Measurements from ENCODE around the gene BTN3A1. TPM values are rescaled to one million over a fixed set of nuclear protein-coding genes. Genes with fewer than 3 reads are reported as not detected.

BTN3A1 gene
- total RNA-seq, 1 donor: 51.2 TPM

DNA sequence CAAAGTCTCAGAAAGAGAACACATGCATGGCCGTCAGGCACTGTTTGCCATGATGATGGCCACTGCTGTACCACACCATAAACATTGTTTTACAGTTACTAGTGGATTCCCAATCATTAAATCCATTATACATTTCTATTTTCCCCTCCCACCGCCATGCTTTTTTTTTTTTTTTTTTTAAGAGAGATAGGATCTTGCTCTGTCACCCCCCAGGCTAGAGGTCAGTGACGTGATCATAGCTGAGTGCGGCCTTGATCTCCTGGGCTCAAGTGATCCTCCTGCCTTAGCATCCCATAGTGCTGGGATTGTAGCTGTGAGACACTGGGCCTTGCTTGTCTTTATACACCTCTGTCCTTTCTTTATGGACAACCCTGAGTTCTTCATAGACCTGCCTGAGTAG lies 33.9 kb downstream of the BTN3A1 start:
- no peaks in the 10 kb centered on the region for H3K9me3 ChIP-seq (ENCODE audit: low read depth, low read length)

DNA sequence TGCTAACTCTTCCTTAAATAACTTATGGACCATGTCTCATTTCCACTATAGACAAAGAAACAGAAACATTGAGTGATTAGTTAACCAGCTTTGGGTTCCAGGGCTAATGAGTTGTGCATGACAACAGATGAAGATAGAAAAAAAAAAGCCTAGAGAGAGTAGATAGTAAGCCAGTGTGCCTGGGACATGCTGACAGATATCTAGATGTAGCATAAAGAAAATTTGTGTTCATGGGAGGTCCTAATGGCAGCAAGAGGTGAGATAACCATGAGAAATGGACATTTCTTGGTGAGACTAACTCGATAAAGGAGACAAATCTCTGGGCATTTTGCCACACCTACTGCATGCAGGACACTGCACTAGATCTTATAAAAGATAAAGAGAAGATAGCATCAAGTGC lies 35.5 kb downstream of the BTN3A1 start:
- Histone ChIP-seq H3K27me3 (ENCODE audit: insufficient read depth, low read length) (no peaks in the 10 kb centered on the region), H3K9me3 (ENCODE audit: low read depth, low read length) (no peaks in the 10 kb centered on the region), H3K4me1 (ENCODE audit: insufficient read depth, low read length) (peaks cover 21% of the 10 kb centered on the region), H3K4me3 (ENCODE audit: low read length) (no peak overlapping the region)

More for the DNA sequence above, 33.9 kb downstream of the BTN3A1 start:
- no peak overlapping the region for H3K4me3 ChIP-seq (ENCODE audit: low read length)
- H3K4me1 ChIP-seq (ENCODE audit: insufficient read depth, low read length): peaks cover 9% of the 10 kb centered on the region
- H3K27me3 ChIP-seq (ENCODE audit: insufficient read depth, low read length): no peaks in the 10 kb centered on the region

DNA sequence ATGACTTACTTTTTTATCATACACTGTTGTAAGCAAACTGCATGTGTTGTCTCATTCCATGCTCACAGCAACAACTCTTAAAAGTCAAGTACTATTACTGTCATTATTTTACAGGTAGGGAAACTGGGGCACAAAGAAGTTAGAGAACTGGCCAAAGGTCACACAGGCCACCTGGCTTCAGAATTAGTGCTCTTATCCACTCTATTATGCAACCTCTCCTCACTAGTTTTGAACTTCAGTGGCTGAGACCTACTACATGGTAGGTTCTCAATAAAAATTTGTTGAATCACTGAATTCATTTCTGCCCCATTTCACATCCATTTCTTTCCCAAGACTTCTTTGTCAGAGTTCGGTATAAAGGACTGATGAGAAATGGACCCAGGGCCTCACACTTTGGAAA lies 35.9 kb downstream of the BTN3A1 start:
- Histone ChIP-seq H3K4me1 (ENCODE audit: insufficient read depth, low read length) (peaks cover 21% of the 10 kb centered on the region), H3K4me3 (ENCODE audit: low read length) (no peak overlapping the region), H3K9me3 (ENCODE audit: low read depth, low read length) (no peaks in the 10 kb centered on the region)

DNA sequence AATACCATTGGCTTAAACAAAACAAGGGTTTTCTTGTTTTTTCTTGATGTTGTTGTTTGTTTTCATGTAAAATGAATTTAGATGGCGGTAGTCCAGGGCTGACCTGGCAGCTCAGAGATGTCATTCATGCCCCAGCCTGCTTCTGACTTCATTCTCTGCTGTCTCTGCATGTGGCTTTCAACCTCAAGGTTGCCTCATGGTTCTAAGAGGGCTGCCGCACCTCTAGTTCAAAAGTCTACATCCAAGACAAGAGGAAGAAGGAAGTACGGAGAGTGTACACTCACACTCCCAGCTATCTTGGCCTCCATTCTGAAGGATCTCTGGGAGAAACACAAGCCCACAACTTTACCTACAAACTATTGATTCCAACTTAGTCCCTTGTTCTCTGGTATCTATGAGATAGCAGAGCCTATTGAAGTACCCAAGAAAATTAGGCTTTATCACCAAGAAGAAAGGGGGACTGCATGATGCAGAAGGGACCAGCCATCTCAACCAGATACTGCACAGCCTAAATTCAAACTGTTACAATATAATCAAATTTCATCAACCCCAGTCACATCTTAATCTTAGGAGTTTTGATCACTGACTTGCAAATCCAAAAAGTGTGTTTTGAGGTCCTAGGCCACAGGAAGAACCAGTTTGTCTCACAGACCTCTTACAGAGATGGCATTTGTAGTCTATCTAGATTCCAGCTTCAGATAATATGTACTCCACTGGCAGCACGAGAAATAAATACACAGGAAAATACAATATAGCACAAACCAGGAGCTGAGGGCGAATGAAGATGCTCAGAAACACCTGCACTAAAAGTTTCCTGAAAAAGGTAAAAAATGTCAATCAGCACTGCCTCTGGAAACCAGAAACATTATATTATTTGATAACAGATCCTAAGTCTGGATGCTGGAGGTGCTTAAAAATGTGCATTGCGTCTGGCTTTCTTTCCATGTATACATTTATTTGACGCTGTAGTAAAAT lies 37.4 kb downstream of the BTN3A1 start:
- peak overlapping the region; percentile 69 for H3K4me3 ChIP-seq (ENCODE audit: low read length)
- H3K4me1 ChIP-seq (ENCODE audit: insufficient read depth, low read length): peaks cover 21% of the 10 kb centered on the region
- no peaks in the 10 kb centered on the region for H3K27me3 ChIP-seq (ENCODE audit: insufficient read depth, low read length)
- H3K9me3 ChIP-seq (ENCODE audit: low read depth, low read length): no peaks in the 10 kb centered on the region

More for the DNA sequence above, 35.9 kb downstream of the BTN3A1 start:
- no peaks in the 10 kb centered on the region for H3K27me3 ChIP-seq (ENCODE audit: insufficient read depth, low read length)

DNA sequence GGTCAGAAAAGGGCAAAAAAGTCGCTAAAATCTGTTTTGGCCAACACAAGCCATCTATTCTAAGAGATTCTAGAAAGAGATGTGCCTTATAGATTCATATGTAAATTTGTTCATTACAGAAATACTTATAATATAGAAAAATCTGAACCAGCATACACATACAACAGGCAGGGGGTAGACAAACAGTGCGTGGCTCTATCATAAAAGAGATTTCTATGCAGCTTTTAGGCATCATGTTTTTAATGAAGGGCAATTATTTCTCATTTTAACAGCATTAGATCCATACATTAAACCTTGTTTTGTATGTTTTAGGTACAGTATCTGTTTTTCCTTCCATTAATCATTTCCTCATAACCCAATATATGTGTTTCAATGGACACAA lies 38.9 kb downstream of the BTN3A1 start:
- H3K27me3 ChIP-seq (ENCODE audit: insufficient read depth, low read length): no peaks in the 10 kb centered on the region
- H3K4me3 ChIP-seq (ENCODE audit: low read length): peak overlapping the region; percentile 69
- H3K9me3 ChIP-seq (ENCODE audit: low read depth, low read length): no peaks in the 10 kb centered on the region
- H3K4me1 ChIP-seq (ENCODE audit: insufficient read depth, low read length): peaks cover 31% of the 10 kb centered on the region

DNA sequence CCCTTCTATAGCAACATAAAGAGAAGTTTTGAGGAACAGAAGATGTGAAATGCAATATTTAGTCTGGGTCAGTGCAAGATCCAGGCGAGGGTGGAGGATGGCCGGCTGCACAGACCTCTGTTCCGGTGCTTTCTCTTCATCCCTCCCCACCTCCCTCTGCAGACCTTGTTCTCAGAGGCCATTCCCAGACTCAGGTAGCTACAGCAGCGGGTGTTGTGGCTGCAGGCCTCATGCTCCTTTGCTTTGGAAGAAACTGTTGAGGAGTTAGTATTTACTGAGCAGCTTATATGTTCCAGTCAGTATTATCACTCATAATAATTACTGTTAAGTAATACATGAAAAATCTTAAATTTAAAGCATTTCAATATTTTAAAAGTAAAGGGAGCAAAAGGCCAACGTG lies 39.9 kb downstream of the BTN3A1 start:
- Histone ChIP-seq H3K27me3 (ENCODE audit: insufficient read depth, low read length) (no peaks in the 10 kb centered on the region), H3K4me3 (ENCODE audit: low read length) (peak overlapping the region; percentile 69), H3K9me3 (ENCODE audit: low read depth, low read length) (no peaks in the 10 kb centered on the region), H3K4me1 (ENCODE audit: insufficient read depth, low read length) (peaks cover 32% of the 10 kb centered on the region)

DNA sequence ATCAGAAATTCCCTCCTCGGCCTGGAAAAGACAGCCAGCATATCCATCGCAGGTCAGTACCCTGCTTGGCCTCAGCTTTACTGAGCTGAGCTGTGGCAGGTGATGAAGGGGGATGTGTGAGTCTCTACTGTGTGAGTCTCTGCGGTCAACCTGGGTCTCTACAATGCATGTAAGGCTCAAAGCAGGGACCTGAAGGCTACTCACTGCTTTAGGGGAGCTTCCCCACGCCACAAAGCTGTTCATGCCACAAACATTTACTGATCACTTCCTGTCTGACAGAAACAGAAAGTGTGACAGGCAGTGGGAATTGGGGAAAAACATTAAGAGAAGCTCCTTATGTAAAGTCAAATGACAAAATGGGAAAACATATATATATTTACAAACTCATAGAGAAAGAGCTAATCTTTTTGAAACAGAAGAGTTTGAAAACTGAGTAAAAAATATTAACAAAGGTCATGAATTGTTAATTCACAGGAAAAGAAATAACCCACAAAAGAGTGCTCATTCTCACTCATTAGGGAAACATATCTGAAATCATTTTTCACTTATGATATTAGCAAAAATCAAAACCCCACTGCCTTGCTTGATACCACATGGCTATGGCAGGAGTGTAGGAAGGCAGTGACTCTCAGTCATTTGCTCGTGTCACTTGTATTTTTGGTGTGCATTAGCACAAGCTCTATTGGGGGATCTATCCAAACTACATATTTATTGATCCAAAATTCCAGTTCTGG lies 44.0 kb downstream of the BTN3A1 start:
- H3K27me3 ChIP-seq (ENCODE audit: insufficient read depth, low read length): no peaks in the 10 kb centered on the region
- no peak overlapping the region for H3K4me3 ChIP-seq (ENCODE audit: low read length)
- H3K9me3 ChIP-seq (ENCODE audit: low read depth, low read length): no peaks in the 10 kb centered on the region
- peaks cover 23% of the 10 kb centered on the region for H3K4me1 ChIP-seq (ENCODE audit: insufficient read depth, low read length)

DNA sequence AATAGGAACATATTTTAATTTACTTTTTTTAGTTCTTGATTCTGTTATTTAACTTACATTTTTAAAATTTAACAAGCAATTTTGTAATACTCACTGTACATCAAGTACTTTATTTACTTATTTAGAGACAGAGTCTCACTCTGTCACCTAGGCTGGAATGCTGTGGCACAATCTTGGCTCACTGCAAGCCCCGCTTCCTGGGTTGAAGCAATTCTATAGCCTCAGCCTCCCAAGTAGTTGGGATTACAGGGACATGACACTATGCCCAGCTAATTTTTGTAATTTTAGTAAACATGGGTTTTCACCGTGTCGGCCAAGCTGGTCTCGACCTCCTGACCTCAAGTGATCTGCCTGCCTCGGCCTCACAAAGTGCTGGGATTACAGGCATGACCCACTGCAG lies 45.2 kb downstream of the BTN3A1 start:
- H3K9me3 ChIP-seq (ENCODE audit: low read depth, low read length): no peaks in the 10 kb centered on the region
- no peak overlapping the region for H3K4me3 ChIP-seq (ENCODE audit: low read length)
- no peaks in the 10 kb centered on the region for H3K27me3 ChIP-seq (ENCODE audit: insufficient read depth, low read length)
- H3K4me1 ChIP-seq (ENCODE audit: insufficient read depth, low read length): peaks cover 15% of the 10 kb centered on the region

DNA sequence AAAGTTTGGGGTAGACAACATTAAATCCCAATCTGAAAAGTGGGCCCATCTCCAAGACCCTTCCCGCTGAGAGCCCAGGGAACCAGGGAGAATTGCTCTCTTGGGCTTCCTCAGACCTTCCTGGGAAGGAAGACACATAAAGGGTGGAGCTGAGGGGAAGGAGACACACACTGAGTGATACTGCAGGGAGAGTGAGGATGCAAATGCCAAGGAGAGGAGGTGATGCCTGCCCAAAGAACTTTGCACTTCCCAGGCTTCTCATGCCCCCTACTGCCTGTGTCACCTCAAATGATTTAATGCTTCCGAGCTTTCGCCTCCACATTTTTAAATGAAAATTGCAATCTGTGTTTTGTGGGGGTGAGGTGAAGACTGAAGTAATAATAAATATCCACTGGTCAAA lies 48.2 kb downstream of the BTN3A1 start:
- H3K9me3 ChIP-seq (ENCODE audit: low read depth, low read length): no peaks in the 10 kb centered on the region
- peaks cover 9% of the 10 kb centered on the region for H3K4me1 ChIP-seq (ENCODE audit: insufficient read depth, low read length)
- H3K27me3 ChIP-seq (ENCODE audit: insufficient read depth, low read length): no peaks in the 10 kb centered on the region
- no peak overlapping the region for H3K4me3 ChIP-seq (ENCODE audit: low read length)

DNA sequence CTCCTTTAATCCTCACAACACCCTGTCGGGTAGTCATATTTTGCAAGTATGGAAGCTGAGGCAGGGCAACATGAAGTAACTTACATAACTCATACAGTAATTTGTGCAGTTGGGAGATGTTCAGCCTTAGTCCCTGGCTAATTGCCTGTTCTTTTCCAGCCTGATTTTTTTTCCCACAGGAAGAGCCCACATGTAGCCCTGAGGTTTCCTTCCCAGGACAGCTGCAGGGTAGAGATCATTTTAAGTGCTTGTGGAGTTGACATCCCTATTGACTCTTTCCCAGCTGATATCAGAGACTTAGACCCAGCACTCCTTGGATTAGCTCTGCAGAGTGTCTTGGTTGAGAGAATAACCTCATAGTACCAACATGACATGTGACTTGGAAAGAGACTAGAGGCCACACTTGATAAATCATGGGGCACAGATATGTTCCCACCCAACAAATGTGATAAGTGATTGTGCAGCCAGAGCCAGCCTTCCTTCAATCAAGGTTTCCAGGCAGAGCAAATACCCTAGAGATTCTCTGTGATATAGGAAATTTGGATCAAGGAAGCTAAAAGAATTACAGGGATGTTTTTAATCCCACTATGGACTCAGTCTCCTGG lies 50.7 kb downstream of the BTN3A1 start:
- peaks cover 11% of the 10 kb centered on the region for H3K4me1 ChIP-seq (ENCODE audit: insufficient read depth, low read length)
- no peak overlapping the region for H3K4me3 ChIP-seq (ENCODE audit: low read length)
- H3K27me3 ChIP-seq (ENCODE audit: insufficient read depth, low read length): no peaks in the 10 kb centered on the region
- no peaks in the 10 kb centered on the region for H3K9me3 ChIP-seq (ENCODE audit: low read depth, low read length)

DNA sequence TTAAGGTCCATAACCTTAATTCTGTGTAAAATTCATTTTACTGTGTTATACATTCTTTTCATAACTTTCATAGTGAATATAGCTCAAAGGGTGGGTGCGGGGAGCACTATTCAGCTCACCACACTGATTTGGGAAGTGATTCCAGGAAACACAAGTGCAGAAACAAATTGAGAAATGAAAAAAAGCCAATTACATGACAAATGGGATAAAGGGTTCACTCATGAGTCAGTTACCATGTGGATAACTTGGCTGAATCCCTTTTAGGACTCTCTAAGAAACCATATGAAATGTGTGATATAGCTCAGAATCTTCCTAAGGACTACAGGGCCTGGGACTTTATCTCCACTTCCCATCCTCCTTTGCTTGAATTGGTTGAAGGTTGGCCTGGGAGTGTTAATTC lies 52.6 kb downstream of the BTN3A1 start:
- Histone ChIP-seq H3K27me3 (ENCODE audit: insufficient read depth, low read length) (no peaks in the 10 kb centered on the region), H3K9me3 (ENCODE audit: low read depth, low read length) (no peaks in the 10 kb centered on the region), H3K4me1 (ENCODE audit: insufficient read depth, low read length) (peaks cover 19% of the 10 kb centered on the region), H3K4me3 (ENCODE audit: low read length) (no peak overlapping the region)

DNA sequence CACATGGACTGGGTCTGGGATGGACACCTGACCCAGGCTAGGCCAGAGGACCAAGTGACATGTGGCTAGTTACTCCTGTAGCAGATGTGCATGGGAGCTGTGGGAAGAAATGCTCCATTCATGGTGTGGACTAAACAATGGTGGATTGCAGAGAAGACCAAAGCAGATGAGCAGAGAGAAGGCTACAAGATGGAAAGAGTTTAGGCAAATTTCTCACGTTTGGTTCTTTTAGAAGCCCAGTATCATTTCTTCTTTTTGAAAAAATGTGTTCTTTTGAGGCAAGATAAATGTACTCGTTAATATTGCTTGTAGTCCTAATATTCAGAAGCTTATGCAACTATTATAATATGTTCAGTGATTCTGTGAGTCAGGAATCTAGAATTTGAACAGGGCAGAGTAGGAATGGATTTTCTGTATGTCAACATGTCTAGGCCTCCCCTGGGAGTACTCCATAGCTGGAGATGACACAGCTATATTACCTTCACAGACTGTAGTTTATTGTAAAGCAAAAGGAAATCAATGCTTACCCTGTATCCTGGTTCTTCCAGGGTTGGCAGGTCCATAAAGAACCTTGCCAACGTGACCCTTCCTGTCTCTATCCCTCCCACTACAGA lies 53.4 kb downstream of the BTN3A1 start:
- peaks cover 27% of the 10 kb centered on the region for H3K4me1 ChIP-seq (ENCODE audit: insufficient read depth, low read length)
- H3K27me3 ChIP-seq (ENCODE audit: insufficient read depth, low read length): no peaks in the 10 kb centered on the region
- no peak overlapping the region for H3K4me3 ChIP-seq (ENCODE audit: low read length)
- no peaks in the 10 kb centered on the region for H3K9me3 ChIP-seq (ENCODE audit: low read depth, low read length)

DNA sequence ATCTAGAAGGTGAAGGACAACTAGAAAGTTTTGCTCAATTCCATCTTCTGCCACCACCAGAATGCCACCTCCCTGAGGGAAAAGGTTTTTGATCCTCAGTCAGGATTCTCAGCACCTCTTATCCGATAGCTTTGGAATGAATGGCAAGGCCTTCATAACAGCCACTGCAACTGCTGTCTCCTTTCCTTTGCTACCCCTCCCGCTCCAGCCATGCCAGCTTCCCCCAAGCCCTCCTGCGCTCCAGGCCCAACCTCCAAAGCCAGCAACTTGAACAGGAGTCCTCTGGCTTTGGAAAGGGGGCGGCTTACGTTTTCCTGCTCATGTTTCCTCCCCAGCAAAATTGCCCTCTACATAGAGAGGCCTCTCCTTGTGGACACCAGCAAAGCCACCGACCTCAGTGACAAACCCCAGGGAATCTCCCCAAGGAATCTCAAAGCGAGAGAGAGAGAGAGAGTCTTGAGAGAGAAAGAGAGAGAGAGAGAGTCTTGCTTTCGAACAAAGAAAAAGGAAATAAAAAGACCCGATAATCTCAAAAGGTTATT lies 55.3 kb downstream of the BTN3A1 start:
- no peaks in the 10 kb centered on the region for H3K27me3 ChIP-seq (ENCODE audit: insufficient read depth, low read length)
- H3K4me3 ChIP-seq (ENCODE audit: low read length): peak overlapping the region; percentile 83
- H3K4me1 ChIP-seq (ENCODE audit: insufficient read depth, low read length): peaks cover 46% of the 10 kb centered on the region
- no peaks in the 10 kb centered on the region for H3K9me3 ChIP-seq (ENCODE audit: low read depth, low read length)

DNA sequence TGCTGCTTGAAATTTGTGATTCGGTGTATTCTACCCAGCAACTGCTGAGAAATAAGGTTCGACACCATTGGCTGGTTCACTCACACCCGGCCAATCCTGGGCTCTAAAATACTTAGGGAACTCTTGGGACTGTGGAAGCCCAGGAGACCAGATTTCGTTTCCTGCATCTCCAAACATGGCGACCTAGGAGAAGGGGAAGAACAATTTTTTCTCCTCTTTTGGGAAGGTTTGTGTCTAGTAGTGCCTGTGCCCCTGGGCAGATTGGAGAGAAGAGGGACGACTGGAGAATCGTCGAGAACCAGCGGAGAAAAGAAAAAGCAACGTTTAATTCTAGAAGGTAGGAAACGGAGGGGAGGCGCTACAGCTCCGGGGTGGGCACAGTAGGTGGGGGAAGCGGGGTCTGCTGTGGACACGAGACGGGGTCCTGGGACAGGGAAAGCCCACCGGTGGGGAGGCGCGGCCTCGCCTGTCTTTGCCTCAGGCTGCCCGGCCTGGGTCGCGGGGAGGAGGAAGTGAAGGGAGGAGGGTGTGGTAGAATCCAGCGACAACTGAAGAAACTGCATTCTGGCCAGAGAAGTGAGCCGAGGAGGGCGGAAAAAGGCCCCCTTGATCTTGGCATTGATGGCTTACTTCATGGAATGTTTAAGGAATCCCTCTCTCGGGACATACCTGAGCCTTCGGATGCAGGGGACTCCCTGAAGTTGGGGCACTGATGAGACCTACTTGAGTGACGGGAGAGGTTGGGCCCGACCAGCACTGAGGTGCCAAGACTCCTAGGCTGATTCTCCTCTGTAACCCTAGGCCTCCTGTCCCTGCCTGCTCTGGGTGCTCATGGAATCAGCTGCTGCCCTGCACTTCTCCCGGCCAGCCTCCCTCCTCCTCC lies 56.0 kb downstream of the BTN3A1 start, which contains the start of gene BTN2A1:
TSS of gene BTN2A1 (plus strand) at position 150 of the 883 bp plus-strand sequence. CDS start at position 832, 682 bp downstream.
- Histone ChIP-seq H3K4me3 (ENCODE audit: low read length) (peak within 1 kb of the TSS; percentile 83), H3K9me3 (ENCODE audit: low read depth, low read length) (no peaks in the 10 kb centered on the region), H3K4me1 (ENCODE audit: insufficient read depth, low read length) (peaks cover 50% of the 10 kb centered on the region), H3K27me3 (ENCODE audit: insufficient read depth, low read length) (no peaks in the 10 kb centered on the region)

Data from mononuclear cell (primary cell).